A673 (cell line): ENCODE results near the gene KIF26B.

Source experiments
- CTCF ChIP-seq: fragments of 300-800, 200-600 bp; sonication (generic); conservative IDR thresholded peaks from 2 replicates; pipeline ENCODE4 v1.5.1; 2017; ENCODE audit warnings: low read depth, mild to moderate bottlenecking, antibody characterized with exemption, low read length, moderate library complexity, mixed read lengths
- EZH2 ChIP-seq: fragments of 200-600 bp; sonication (generic); IDR thresholded peaks from 2 replicates; pipeline ENCODE4 v1.6.1; 2017; ENCODE audit warnings: borderline replicate concordance, low read depth, mild to moderate bottlenecking, mixed read lengths, antibody characterized with exemption, low read length; ENCODE audit not compliant: poor library complexity, severe bottlenecking

GRCh38 chr1:245576323-245576722 lies 421.5 kb downstream of the KIF26B start:
- no peak for TF ChIP-seq CTCF
- no peak for TF ChIP-seq EZH2
